ENCODE measurements around the gene ACOT13.
"Not testable (repeated sequence)": the region's sequence is repeated elsewhere in the genome, so short reads cannot be mapped to it uniquely, and the experiment has no call there.

The ACOT13 gene

DNA sequence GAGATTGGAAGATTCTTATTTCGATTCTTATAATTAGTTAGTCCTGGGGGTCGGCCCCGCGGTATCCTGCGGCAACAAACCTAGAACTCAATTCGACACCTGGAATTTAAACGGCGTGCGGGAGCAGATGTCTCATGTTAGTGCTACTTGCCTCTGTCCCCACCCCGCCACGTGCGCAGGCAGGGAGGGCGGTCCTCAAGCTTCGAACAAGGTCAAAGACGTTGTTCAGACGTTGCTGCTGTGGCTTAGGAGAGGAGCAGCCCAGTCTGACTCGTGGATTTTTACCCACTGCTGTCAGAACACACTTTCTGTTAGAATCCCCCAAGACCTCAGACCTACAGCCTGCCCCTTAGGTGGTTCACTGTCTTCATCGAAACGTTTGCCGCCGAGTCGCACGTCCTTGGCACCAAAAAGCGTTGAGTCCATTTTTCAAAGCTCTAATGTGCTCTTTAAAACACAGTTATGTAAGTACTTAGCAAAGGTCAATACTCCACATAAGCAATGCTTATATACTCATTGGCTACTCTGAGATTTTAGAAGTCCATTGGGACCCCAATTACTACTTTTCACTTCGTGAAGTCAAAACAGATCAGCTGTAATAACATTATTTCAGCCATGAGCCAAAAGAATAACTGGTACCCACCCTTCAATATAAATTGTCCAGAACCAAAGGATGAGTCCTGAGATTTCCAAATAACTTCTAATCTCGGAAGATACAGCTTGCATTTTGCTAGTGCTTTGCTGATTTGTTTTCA is 54.8 kb downstream of the ACOT13 start:
- no peak for TF ChIP-seq ZFX (IDR thresholded peaks at IDR 0.05)
- no peak for TF ChIP-seq CTCF (conservative IDR thresholded peaks at IDR 0.05)
- H3K27ac ChIP-seq: peak overlapping the region; percentile 94

DNA sequence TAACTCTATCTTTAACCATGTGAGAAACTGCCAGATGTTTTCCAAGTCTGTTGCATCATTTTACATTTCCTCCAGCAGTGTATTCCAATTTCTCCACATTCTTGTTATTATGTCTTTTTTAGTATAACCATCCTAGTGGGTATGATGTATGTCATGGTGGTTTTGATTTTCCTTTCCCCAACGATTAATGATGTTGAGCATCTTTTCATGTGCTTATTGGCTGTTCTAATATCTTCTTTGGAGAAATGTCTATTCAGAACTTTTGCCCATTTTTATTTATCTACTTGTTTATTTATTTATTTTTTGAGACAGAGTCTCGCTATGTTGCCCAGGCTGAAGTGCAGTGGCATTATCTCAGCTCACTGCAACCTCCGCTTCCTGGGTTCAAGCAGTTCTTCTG is 56.4 kb downstream of the ACOT13 start:
- H3K27ac ChIP-seq: no peak overlapping the region
- no peak for TF ChIP-seq ZFX (IDR thresholded peaks at IDR 0.05)
- no peak for TF ChIP-seq CTCF (conservative IDR thresholded peaks at IDR 0.05)

DNA sequence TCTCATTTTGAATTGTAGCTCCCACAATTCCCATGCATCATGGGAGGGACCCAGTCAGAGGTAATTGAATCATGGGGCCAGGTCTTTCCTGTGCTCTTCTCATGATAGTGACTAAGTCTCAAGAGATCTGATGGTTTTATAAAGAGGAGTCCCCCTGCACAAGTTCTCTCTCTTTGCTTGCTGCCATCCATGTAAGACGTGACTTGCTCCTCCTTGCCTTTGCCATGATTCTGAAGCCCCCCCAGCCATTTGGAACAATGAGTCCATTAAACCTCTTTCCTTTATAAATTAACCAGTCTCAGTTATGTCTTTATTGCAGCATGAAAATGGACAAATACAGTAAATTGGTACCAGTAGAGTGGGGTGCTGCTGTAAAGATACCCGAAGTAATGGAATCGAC is 63.8 kb downstream of the ACOT13 start:
- H3K27ac ChIP-seq: not testable (repeated sequence)

GRCh38 chr6:24731456-24732134 is 64.7 kb downstream of the ACOT13 start:
- H3K27ac ChIP-seq: not testable (repeated sequence)

- TF ChIP-seq ZFX (IDR thresholded peaks at IDR 0.05) (no peak), CTCF (conservative IDR thresholded peaks at IDR 0.05) (no peak)
- H3K27ac ChIP-seq: peak overlapping the region; percentile 54
These were observed 67.3 kb downstream of the ACOT13 start for GRCh38 chr6:24734166-24734565.

GRCh38 chr6:24734710-24735109 is 67.8 kb downstream of the ACOT13 start:
- peak overlapping the region; percentile 54 for H3K27ac ChIP-seq

- no peak for TF ChIP-seq CTCF (conservative IDR thresholded peaks at IDR 0.05)
- H3K27ac ChIP-seq: peak overlapping the region; percentile 44
These were observed 71.9 kb downstream of the ACOT13 start for GRCh38 chr6:24738741-24739140.

DNA sequence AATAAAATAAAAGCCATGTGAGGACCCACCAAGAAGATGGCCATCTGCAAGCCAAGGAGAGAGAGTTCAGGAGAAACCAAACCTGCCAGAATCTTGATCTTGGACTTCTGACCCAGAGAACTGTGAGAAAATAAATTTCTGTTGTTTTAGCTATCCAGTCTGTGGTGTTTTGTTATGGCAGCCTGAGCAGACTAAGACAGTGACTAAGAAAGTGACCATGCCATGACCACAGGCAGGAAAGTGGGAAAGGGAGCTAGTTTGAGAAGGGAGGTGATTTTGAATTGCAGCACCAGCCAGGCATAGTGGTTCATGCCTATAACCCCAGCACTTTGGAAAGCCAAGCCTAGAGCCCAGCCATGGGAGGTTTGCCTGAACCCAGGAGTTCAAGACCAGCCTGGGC is 74.0 kb downstream of the ACOT13 start:
- H3K27ac ChIP-seq: no peak overlapping the region
- no peak for TF ChIP-seq CTCF (conservative IDR thresholded peaks at IDR 0.05)
- no peak for TF ChIP-seq ZFX (IDR thresholded peaks at IDR 0.05)

- no peak overlapping the region for H3K27ac ChIP-seq
- TF ChIP-seq CTCF (conservative IDR thresholded peaks at IDR 0.05) (no peak), ZFX (IDR thresholded peaks at IDR 0.05) (no peak)
These were observed 75.4 kb downstream of the ACOT13 start for GRCh38 chr6:24742216-24742738.

All from C4-2B (cell line).